A673 (cell line): Measurements from ENCODE around the gene TNRC6A.

Source experiments
- CTCF ChIP-seq: fragments of 300-800, 200-600 bp; sonication (generic); conservative IDR thresholded peaks from 2 replicates; pipeline ENCODE4 v1.5.1; 2017; ENCODE audit warnings: low read depth, mild to moderate bottlenecking, antibody characterized with exemption, low read length, moderate library complexity, mixed read lengths
- EZH2 ChIP-seq: fragments of 200-600 bp; sonication (generic); IDR thresholded peaks from 2 replicates; pipeline ENCODE4 v1.6.1; 2017; ENCODE audit warnings: borderline replicate concordance, low read depth, mild to moderate bottlenecking, mixed read lengths, antibody characterized with exemption, low read length; ENCODE audit not compliant: poor library complexity, severe bottlenecking

GRCh38 chr16:24774510-24774909 lies 45.1 kb downstream of the TNRC6A start:
- no peak for TF ChIP-seq CTCF
- no peak for TF ChIP-seq EZH2
